ENCODE measurements around the gene FNBP1. TPM values are rescaled to one million over a fixed set of nuclear protein-coding genes. Genes with fewer than 3 reads are reported as not detected.

FNBP1 gene
- total and polyA plus RNA-seq, 10 of the 15 experiments (the other 5 are each of a cell fraction or from before 2014, with no cell fraction given), result 64.5 to 353 (median 179) TPM

- no peaks in the 10 kb centered on the region; the same call in 1 of the 2 replicates for H4K20me1 ChIP-seq (ENCODE audit: control insufficient read depth, insufficient read depth)
- BruUV-seq (replicated peaks), result no TSS peak
- H3K36me3 ChIP-seq (ENCODE audit: control insufficient read depth in 2 of 2, insufficient read depth in 2 of 2, low read length in 1 of 2), result peaks cover 16 to 47% of the 10 kb centered on the region in 2 experiments
- CTCF ChIA-PET, result interaction anchor here (0.6 to 2.0 kb wide), 4 partner anchors 22 to 204 kb away, joined by 3 to 5 read pairs (median 4); no protein-coding TSS in a partner anchor
- no peak overlapping the region for H3K9ac ChIP-seq (ENCODE audit: control insufficient read depth, insufficient read depth, low read length)
- 89% methylated on average over 5 of the region's 5 CpGs for WGBS (ENCODE audit: insufficient coverage, insufficient replicate concordance, low lambda C conversion rate, missing lambda C conversion rate)
- no peaks in the 10 kb centered on the region for H3K4me1 ChIP-seq (ENCODE audit: control insufficient read depth, insufficient read depth, low read length)
- H3K79me2 ChIP-seq (ENCODE audit: control insufficient read depth, insufficient read depth, low read length), result peaks cover 10% of the 10 kb centered on the region
- no peak overlapping the region for H3K4me2 ChIP-seq (ENCODE audit: control insufficient read depth, insufficient read depth)
- TF ChIP-seq POLR2A (IDR thresholded peaks at IDR 0.05; ENCODE audit: low read depth, low read length) (peak; percentile 60; the same call in 1 of the 2 replicates), IRF5 (IDR thresholded peaks at IDR 0.05; ENCODE audit: borderline replicate concordance) (no peak)
- DNase-seq (ENCODE audit: low read depth, low spot score) (no peak), ATAC-seq (no peak), FAIRE-seq (no peak)
- POLR2A ChIA-PET, result interaction anchor here (1.3 kb wide), 1 partner anchor 10 kb away, joined by 7 read pairs; no protein-coding TSS in a partner anchor
- no peaks in the 10 kb centered on the region for H3K9me3 ChIP-seq (replicated peaks; ENCODE audit: control insufficient read depth, insufficient read depth, low read length)
- no peak overlapping the region for H3K4me3 ChIP-seq
- in situ Hi-C loops (cut with MboI) (no loop called here), intact Hi-C loops (cut with micrococcal nuclease; ENCODE audit: unreplicated experiment) (no loop called here)
- SMC1A ChIA-PET (ENCODE audit: uncharacterized antibody, unreplicated experiment), result no interaction called here
- no peak overlapping the region for H2AFZ ChIP-seq (ENCODE audit: control insufficient read depth, low read depth, low read length)
- H3K27me3 ChIP-seq (replicated peaks in 1 of 2; ENCODE audit: control insufficient read depth in 2 of 2, insufficient read depth in 2 of 2, low read length in 1 of 2), result no peaks in the 10 kb centered on the region
- H3K27ac ChIP-seq (ENCODE audit: control insufficient read depth, insufficient read depth), result no peak overlapping the region
- RAD21 ChIA-PET (ENCODE audit: unreplicated experiment), result no interaction called here
These were observed 128.9 kb downstream of the FNBP1 start for GRCh38 chr9:129914051-129914450.

- ATAC-seq (no peak), DNase-seq (ENCODE audit: low read depth, low spot score) (no peak), FAIRE-seq (no peak)
- TSS peak; percentile 42 for BruUV-seq (replicated peaks)
- Histone ChIP-seq H2AFZ (ENCODE audit: control insufficient read depth, low read depth, low read length) (no peak overlapping the region), H3K79me2 (ENCODE audit: control insufficient read depth, insufficient read depth, low read length) (peaks cover 1% of the 10 kb centered on the region), H4K20me1 (ENCODE audit: control insufficient read depth, insufficient read depth) (no peaks in the 10 kb centered on the region; the same call in 1 of the 2 replicates), H3K4me2 (ENCODE audit: control insufficient read depth, insufficient read depth) (no peak overlapping the region), H3K4me1 (ENCODE audit: control insufficient read depth, insufficient read depth, low read length) (no peaks in the 10 kb centered on the region), H3K36me3 (ENCODE audit: control insufficient read depth in 2 of 2, insufficient read depth in 2 of 2, low read length in 1 of 2) (peaks cover 15 to 49% of the 10 kb centered on the region in 2 experiments), H3K9ac (ENCODE audit: control insufficient read depth, insufficient read depth, low read length) (no peak overlapping the region), H3K4me3 (no peak overlapping the region), H3K9me3 (replicated peaks; ENCODE audit: control insufficient read depth, insufficient read depth, low read length) (no peaks in the 10 kb centered on the region), H3K27ac (ENCODE audit: control insufficient read depth, insufficient read depth) (no peak overlapping the region), H3K27me3 (replicated peaks in 1 of 2; ENCODE audit: control insufficient read depth in 2 of 2, insufficient read depth in 2 of 2, low read length in 1 of 2) (no peaks in the 10 kb centered on the region)
- ChIA-PET CTCF (interaction anchor here (1.4 kb wide), 1 partner anchor 9 kb away, joined by 3 read pairs; no protein-coding TSS in a partner anchor), SMC1A (ENCODE audit: uncharacterized antibody, unreplicated experiment) (no interaction called here), RAD21 (ENCODE audit: unreplicated experiment) (interaction anchor here (0.7 kb wide), 1 partner anchor 24 kb away, joined by 4 read pairs; no protein-coding TSS in a partner anchor), POLR2A (interaction anchor here (0.7 kb wide), 1 partner anchor 8 kb away, joined by 4 read pairs; no protein-coding TSS in a partner anchor)
- WGBS (ENCODE audit: insufficient coverage, insufficient replicate concordance, low lambda C conversion rate, missing lambda C conversion rate), result 81% methylated on average over 15 of the region's 15 CpGs
- in situ Hi-C loops (cut with MboI), result no loop called here
- intact Hi-C loops (cut with micrococcal nuclease; ENCODE audit: unreplicated experiment), result no loop called here
- TF ChIP-seq ZBTB11 (CRISPR knock-in tag; IDR thresholded peaks at IDR 0.05), result no peak
- TF ChIP-seq POLR2AphosphoS2 (IDR thresholded peaks at IDR 0.05; ENCODE audit: low read depth, low read length), result peak; percentile 17; the same call in 1 of the 2 replicates
- no peak for TF ChIP-seq MXI1 (IDR thresholded peaks at IDR 0.05; ENCODE audit: low read depth, low read length)
- TF ChIP-seq POLR2AphosphoS5 (IDR thresholded peaks at IDR 0.05; ENCODE audit: low read length), result peak; percentile 48; the same call in 1 of the 2 replicates
- TF ChIP-seq BCL3 (IDR thresholded peaks at IDR 0.05; ENCODE audit: borderline replicate concordance, insufficient read depth, low read depth, low read length, poor library complexity, severe bottlenecking), result peak; percentile 12
- TF ChIP-seq MTA2 (IDR thresholded peaks at IDR 0.05; ENCODE audit: low read depth), result no peak
These were observed 132.1 kb downstream of the FNBP1 start for GRCh38 chr9:129910628-129911567.
